ENCODE results near the gene ULK3. TPM values are rescaled to one million over a fixed set of nuclear protein-coding genes. Genes with fewer than 3 reads are reported as not detected.

Gene ULK3
- total RNA-seq, 1 donor from 2014 or later: 24.0 TPM

GRCh38 chr15:74801311-74801997, 41.5 kb downstream of the ULK3 start:
- Histone ChIP-seq H3K36me3 (ENCODE audit: control insufficient read depth, insufficient read depth, low read length) (peaks cover 1% of the 10 kb centered on the region), H3K4me3 (ENCODE audit: low read depth, low read length) (no peak overlapping the region), H3K27me3 (ENCODE audit: control insufficient read depth, insufficient read depth, low read length) (no peaks in the 10 kb centered on the region)
- no peak for TF ChIP-seq CTCF (IDR thresholded peaks at IDR 0.05; ENCODE audit: insufficient read depth, low read length, poor library complexity, severe bottlenecking)
- DNase-seq (ENCODE audit: low read depth): no peak

GRCh38 chr15:74800559-74801094, 42.3 kb downstream of the ULK3 start:
- no peak for TF ChIP-seq CTCF (IDR thresholded peaks at IDR 0.05; ENCODE audit: insufficient read depth, low read length, poor library complexity, severe bottlenecking)
- H3K36me3 ChIP-seq (ENCODE audit: control insufficient read depth, insufficient read depth, low read length): peaks cover 1% of the 10 kb centered on the region

GRCh38 chr15:74799856-74800558, 42.9 kb downstream of the ULK3 start:
- DNase-seq (ENCODE audit: low read depth): no peak
- peak; percentile 99 for TF ChIP-seq CTCF (IDR thresholded peaks at IDR 0.05; ENCODE audit: insufficient read depth, low read length, poor library complexity, severe bottlenecking)
- Histone ChIP-seq H3K27me3 (ENCODE audit: control insufficient read depth, insufficient read depth, low read length) (no peaks in the 10 kb centered on the region), H3K4me3 (ENCODE audit: low read depth, low read length) (no peak overlapping the region), H3K36me3 (ENCODE audit: control insufficient read depth, insufficient read depth, low read length) (peaks cover 1% of the 10 kb centered on the region)

More at GRCh38 chr15:74800559-74801094, 42.3 kb downstream of the ULK3 start:
- Histone ChIP-seq H3K27me3 (ENCODE audit: control insufficient read depth, insufficient read depth, low read length) (no peaks in the 10 kb centered on the region), H3K4me3 (ENCODE audit: low read depth, low read length) (no peak overlapping the region)
- DNase-seq (ENCODE audit: low read depth): no peak

GRCh38 chr15:74799255-74799855, 43.6 kb downstream of the ULK3 start:
- Histone ChIP-seq H3K36me3 (ENCODE audit: control insufficient read depth, insufficient read depth, low read length) (peaks cover 1% of the 10 kb centered on the region), H3K4me3 (ENCODE audit: low read depth, low read length) (no peak overlapping the region), H3K27me3 (ENCODE audit: control insufficient read depth, insufficient read depth, low read length) (no peaks in the 10 kb centered on the region)
- DNase-seq (ENCODE audit: low read depth): no peak
- TF ChIP-seq CTCF (IDR thresholded peaks at IDR 0.05; ENCODE audit: insufficient read depth, low read length, poor library complexity, severe bottlenecking): no peak

GRCh38 chr15:74798388-74799254, 44.3 kb downstream of the ULK3 start:
- no peak for TF ChIP-seq CTCF (IDR thresholded peaks at IDR 0.05; ENCODE audit: insufficient read depth, low read length, poor library complexity, severe bottlenecking)
- DNase-seq (ENCODE audit: low read depth): no peak
- Histone ChIP-seq H3K36me3 (ENCODE audit: control insufficient read depth, insufficient read depth, low read length) (peaks cover 1% of the 10 kb centered on the region), H3K4me3 (ENCODE audit: low read depth, low read length) (no peak overlapping the region), H3K27me3 (ENCODE audit: control insufficient read depth, insufficient read depth, low read length) (no peaks in the 10 kb centered on the region)
